H1 (cell line): Measurements from ENCODE around the gene ANKRD27. TPM values are rescaled to one million over a fixed set of nuclear protein-coding genes. Genes with fewer than 3 reads are reported as not detected.
"Not testable (repeated sequence)": the region's sequence is repeated elsewhere in the genome, so short reads cannot be mapped to it uniquely, and the experiment has no call there.

Experiments
- CTCF ChIA-PET: fragments of 300-600 bp; sonication (Branson Sonifier 250); formaldehyde crosslinking; loops from one replicate; lab custom pipeline; 2021; ENCODE audit not compliant: partially characterized antibody; lab: Charles Lee
- POLR2A ChIA-PET: fragments of 300-600 bp; sonication (Branson Sonifier 250); formaldehyde crosslinking; loops from one replicate; lab custom pipeline; 2021; ENCODE audit warnings: inconsistent platforms; ENCODE audit not compliant: partially characterized antibody; lab: Charles Lee
- DNase-seq, 2 experiments: peaks; one replicate each; pipeline versions ENCODE4 v3.0.0 to v3.0.0-alpha.2; 2010 to 2022; ENCODE audit warnings: low spot score in 2 of 2, low read depth in 1 of 2, mixed read lengths in 1 of 2
- FAIRE-seq: peaks from 2 replicates; lab custom pipeline; 2011; peaks lifted over from hg19 to GRCh38; lab: Jason Lieb, UNC
- H2AFZ ChIP-seq: 2 replicates; pipeline ENCODE4 v1.8.1; 2012; ENCODE audit warnings: low read length, inconsistent platforms
- H2AK5ac ChIP-seq: 2 replicates; pipeline ENCODE4 v1.6.1; 2013; ENCODE audit warnings: low read depth, low read length
- H2BK120ac ChIP-seq: replicated peaks from 2 replicates; pipeline ENCODE3; 2013; ENCODE audit warnings: low read depth, low read length, inconsistent platforms
- H2BK12ac ChIP-seq: 2 replicates; pipeline ENCODE4 v1.6.1; 2013; ENCODE audit warnings: low read depth, low read length
- H2BK15ac ChIP-seq: 2 replicates; pipeline ENCODE4 v1.6.1; 2013; ENCODE audit warnings: low read length
- H2BK20ac ChIP-seq: 2 replicates; pipeline ENCODE4 v1.6.1; 2013; ENCODE audit warnings: low read length
- H2BK5ac ChIP-seq: 2 replicates; pipeline ENCODE4 v1.6.1; 2013; ENCODE audit warnings: low read depth, low read length
- H3K14ac ChIP-seq: 2 replicates; pipeline ENCODE4 v1.6.1; 2013; ENCODE audit warnings: inconsistent platforms; ENCODE audit not compliant: insufficient read length
- H3K18ac ChIP-seq: 2 replicates; pipeline ENCODE4 v1.6.1; 2013; ENCODE audit warnings: low read length; ENCODE audit errors: extremely low read depth
- H3K23ac ChIP-seq: 2 replicates; pipeline ENCODE4 v1.6.1; 2013; ENCODE audit warnings: inconsistent platforms; ENCODE audit not compliant: insufficient read length
- H3K23me2 ChIP-seq: 2 replicates; pipeline ENCODE4 v1.6.1; 2013; ENCODE audit warnings: low read depth, low read length
- H3K27ac ChIP-seq: 2 replicates; pipeline ENCODE4 v1.6.1; 2011; ENCODE audit warnings: low read depth, low read length, inconsistent platforms
- H3K27me3 ChIP-seq, 4 experiments: replicated peaks in 1 of 4; 1 replicate in 1 of 4; 2 replicates in 3 of 4; pipeline versions ENCODE4 v1.6.1 to v1.8.1; 2011 to 2013; ENCODE audit warnings: low read length in 3 of 4, mild to moderate bottlenecking in 3 of 4, inconsistent platforms in 2 of 4, mixed read lengths in 2 of 4, moderate library complexity in 1 of 4; ENCODE audit not compliant: control insufficient read depth in 3 of 4, insufficient read depth in 3 of 4; ENCODE audit errors: extremely low read depth in 1 of 4
- H3K36me3 ChIP-seq, 4 experiments: 2 replicates each; pipeline versions ENCODE4 v1.6.1 to v1.8.1; 2011 to 2013; ENCODE audit warnings: mild to moderate bottlenecking in 4 of 4, low read length in 3 of 4, moderate library complexity in 2 of 4, control low read depth in 1 of 4, inconsistent platforms in 1 of 4; ENCODE audit not compliant: insufficient read depth in 4 of 4, control insufficient read depth in 2 of 4
- H3K4ac ChIP-seq: replicated peaks from 2 replicates; pipeline ENCODE3; 2013; ENCODE audit warnings: low read length, low read depth, mixed read lengths, inconsistent platforms; ENCODE audit not compliant: insufficient read length
- H3K4me1 ChIP-seq, 4 experiments: replicated peaks in 1 of 4; 1 replicate in 1 of 4; 2 replicates in 3 of 4; pipeline versions ENCODE4 v1.6.1 to v1.8.1; 2011 to 2013; ENCODE audit warnings: low read length in 3 of 4, inconsistent platforms in 2 of 4, mixed read lengths in 1 of 4; ENCODE audit not compliant: insufficient read depth in 4 of 4, control insufficient read depth in 3 of 4
- H3K4me2 ChIP-seq, 2 experiments: 2 replicates each; pipeline versions ENCODE4 v1.6.1 to v1.8.1; 2011 to 2013; ENCODE audit warnings: low read depth in 2 of 2, low read length in 2 of 2, control low read depth in 1 of 2, inconsistent platforms in 1 of 2, mild to moderate bottlenecking in 1 of 2; ENCODE audit not compliant: insufficient read depth in 1 of 2
- H3K4me3 ChIP-seq, 4 experiments: fragments of 200-600, 300-600 bp in 1 of 4; sonication (generic), shearing (Covaris generic), sonication (Bioruptor Twin) in 1 of 4; 2 replicates each; pipeline versions ENCODE4 v1.5.1 to v1.8.1; 2011 to 2016; ENCODE audit warnings: low read length in 4 of 4, low read depth in 3 of 4, control low read depth in 2 of 4, inconsistent platforms in 2 of 4, mild to moderate bottlenecking in 2 of 4, mixed read lengths in 1 of 4, moderate library complexity in 1 of 4; ENCODE audit not compliant: insufficient read depth in 2 of 4; ENCODE audit errors: extremely low read depth in 1 of 4
- H3K56ac ChIP-seq: replicated peaks from 2 replicates; pipeline ENCODE3; 2013; ENCODE audit warnings: low read depth, mild to moderate bottlenecking, mixed read lengths, low read length, inconsistent platforms; ENCODE audit not compliant: insufficient read length
- H3K79me1 ChIP-seq: 2 replicates; pipeline ENCODE4 v1.6.1; 2013; ENCODE audit warnings: low read depth, low read length, control low read depth
- H3K79me2 ChIP-seq, 2 experiments: 2 replicates each; pipeline versions ENCODE4 v1.6.1 to v1.8.1; 2012 to 2013; ENCODE audit warnings: low read length in 2 of 2, mild to moderate bottlenecking in 2 of 2, inconsistent platforms in 1 of 2; ENCODE audit not compliant: insufficient read depth in 2 of 2, control insufficient read depth in 1 of 2
- H3K9ac ChIP-seq, 4 experiments: replicated peaks in 1 of 4; 1 replicate in 1 of 4; 2 replicates in 3 of 4; pipeline versions ENCODE4 v1.6.1 to v1.8.1; 2011 to 2013; ENCODE audit warnings: low read depth in 3 of 4, low read length in 3 of 4, control low read depth in 2 of 4, mild to moderate bottlenecking in 2 of 4, moderate library complexity in 2 of 4, inconsistent platforms in 1 of 4; ENCODE audit errors: extremely low read depth in 1 of 4
- H3K9me3 ChIP-seq, 2 experiments: 2 replicates each; pipeline versions ENCODE4 v1.6.1 to v1.8.1; 2012 to 2013; ENCODE audit warnings: mild to moderate bottlenecking in 2 of 2, moderate library complexity in 2 of 2, control low read depth in 1 of 2, inconsistent platforms in 1 of 2, low read depth in 1 of 2, low read length in 1 of 2, mixed read lengths in 1 of 2; ENCODE audit not compliant: insufficient read depth in 2 of 2
- H4K20me1 ChIP-seq, 2 experiments: replicated peaks in 1 of 2; 2 replicates each; pipeline versions ENCODE3 to v1.8.1; 2011 to 2013; ENCODE audit warnings: inconsistent platforms in 2 of 2, low read length in 2 of 2, mild to moderate bottlenecking in 1 of 2; ENCODE audit not compliant: insufficient read depth in 2 of 2, control insufficient read depth in 1 of 2
- H4K5ac ChIP-seq: 2 replicates; pipeline ENCODE4 v1.6.1; 2013; ENCODE audit warnings: low read length, low read depth, mixed read lengths, inconsistent platforms; ENCODE audit not compliant: insufficient read length
- H4K8ac ChIP-seq: 2 replicates; pipeline ENCODE4 v1.8.0; 2013; ENCODE audit warnings: mild to moderate bottlenecking, moderate library complexity, low read length, inconsistent platforms; ENCODE audit not compliant: insufficient read depth; ENCODE audit errors: extremely low read depth
- H4K91ac ChIP-seq: replicated peaks from 2 replicates; pipeline ENCODE3; 2013; ENCODE audit warnings: low read length, mixed read lengths, inconsistent platforms; ENCODE audit not compliant: insufficient read length
- WGBS, 2 experiments: shearing (Covaris generic) in 1 of 2; methylation state at CpG; one replicate each; pipeline versions ENCODE4 v1.1.6 to v1.1.7; 2013 to 2015; ENCODE audit warnings: low lambda C conversion rate in 2 of 2, mixed read lengths in 2 of 2, inconsistent platforms in 1 of 2, low coverage in 1 of 2, missing lambda C conversion rate in 1 of 2; ENCODE audit not compliant: insufficient replicate concordance in 2 of 2, insufficient coverage in 1 of 2, insufficient read length in 1 of 2; ENCODE audit errors: extremely low coverage in 1 of 2, missing lambda C conversion rate in 1 of 2; 5-methylcytosine and 5-hydroxymethylcytosine counted together
- polyA plus RNA-seq, 7 experiments: library from polyadenylated mRNA; depleted of rRNA in 3 of 7; stranded (reverse) in 5 of 7; unstranded in 2 of 7; fragments of >200 nt in 5 of 7; fragments of 200-250 nt in 2 of 7; gene quantifications; 1 replicate in 5 of 7; 2 replicates in 1 of 7; 4 replicates in 1 of 7; pipeline versions ENCODE4 v1.2.1 to v1.2.3, GENCODE V29; 2011 to 2013; ENCODE audit warnings: missing spikeins in 2 of 7, mixed read lengths in 2 of 7
- total RNA-seq: library from RNA; stranded (reverse); fragmentation: NEBNext Ultra II Directional; extraction: Animal tissue kit (Norgen Biotek cat#: 25700); gene quantifications from 2 replicates; pipeline ENCODE4 v1.2.1, GENCODE V29; 2021

Gene ANKRD27
- total and polyA plus RNA-seq, 2 of the 8 experiments (the other 6 are each of a cell fraction or from before 2014, with no cell fraction given): 27.9 to 55.7 TPM

- H4K20me1 ChIP-seq, H3K4me3 ChIP-seq, H3K4ac ChIP-seq, H3K23ac ChIP-seq, H2AFZ ChIP-seq, H2BK15ac ChIP-seq, H3K79me1 ChIP-seq, H3K14ac ChIP-seq, H3K18ac ChIP-seq, H4K5ac ChIP-seq, H3K9me3 ChIP-seq, H3K23me2 ChIP-seq, H3K27me3 ChIP-seq, H3K9ac ChIP-seq, H4K91ac ChIP-seq, H3K4me2 ChIP-seq, H3K4me1 ChIP-seq, H3K27ac ChIP-seq, H2BK5ac ChIP-seq, H4K8ac ChIP-seq, H2BK12ac ChIP-seq, H2BK120ac ChIP-seq, H2AK5ac ChIP-seq, H3K36me3 ChIP-seq, H2BK20ac ChIP-seq, DNase-seq, FAIRE-seq, H3K56ac ChIP-seq: not testable (repeated sequence)
- POLR2A ChIA-PET: interaction anchor here (0.7 kb wide), 1 partner anchor 263 kb away, joined by 5 read pairs; no protein-coding TSS in a partner anchor
- CTCF ChIA-PET: interaction anchor here (0.6 to 2.5 kb wide), 6 partner anchors 10 to 254 kb away, joined by 3 to 10 read pairs (median 3); partner anchors contain the start of gene RGS9BP
- H3K79me2 ChIP-seq: peaks cover 0 to 14% of the 10 kb centered on the region in 2 experiments; a peak in 2 of 4 replicates
- WGBS, 2 experiments: 91% methylated on average over 7 of the region's 8 CpGs; no CpG with 5 or more reads in 1 of the 2 experiments
These were observed 18.6 kb downstream of the ANKRD27 start for GRCh38 chr19:32656379-32656778.
